Measurements from ENCODE around the gene SPRED1.

Gene SPRED1

DNA sequence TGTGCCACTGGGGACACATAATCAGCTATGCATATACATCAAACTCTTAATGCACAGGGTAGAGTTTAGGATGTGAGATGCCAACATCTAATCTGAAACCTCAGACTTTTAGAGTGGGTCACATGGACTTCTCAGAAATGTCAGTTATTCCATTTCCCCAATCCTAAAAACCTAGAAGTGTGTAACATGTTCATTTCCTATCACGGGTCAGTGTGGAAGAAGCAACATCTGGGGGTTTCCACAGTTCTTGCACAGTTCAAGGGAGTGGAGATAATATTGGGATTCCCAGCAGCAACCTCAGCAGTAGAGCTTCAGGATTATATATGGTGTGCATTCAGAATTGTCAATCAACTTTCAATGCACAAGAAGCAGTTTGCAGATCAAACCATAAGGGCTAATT, 44.4 kb upstream of the SPRED1 start:
- TF ChIP-seq, protein P1, sequence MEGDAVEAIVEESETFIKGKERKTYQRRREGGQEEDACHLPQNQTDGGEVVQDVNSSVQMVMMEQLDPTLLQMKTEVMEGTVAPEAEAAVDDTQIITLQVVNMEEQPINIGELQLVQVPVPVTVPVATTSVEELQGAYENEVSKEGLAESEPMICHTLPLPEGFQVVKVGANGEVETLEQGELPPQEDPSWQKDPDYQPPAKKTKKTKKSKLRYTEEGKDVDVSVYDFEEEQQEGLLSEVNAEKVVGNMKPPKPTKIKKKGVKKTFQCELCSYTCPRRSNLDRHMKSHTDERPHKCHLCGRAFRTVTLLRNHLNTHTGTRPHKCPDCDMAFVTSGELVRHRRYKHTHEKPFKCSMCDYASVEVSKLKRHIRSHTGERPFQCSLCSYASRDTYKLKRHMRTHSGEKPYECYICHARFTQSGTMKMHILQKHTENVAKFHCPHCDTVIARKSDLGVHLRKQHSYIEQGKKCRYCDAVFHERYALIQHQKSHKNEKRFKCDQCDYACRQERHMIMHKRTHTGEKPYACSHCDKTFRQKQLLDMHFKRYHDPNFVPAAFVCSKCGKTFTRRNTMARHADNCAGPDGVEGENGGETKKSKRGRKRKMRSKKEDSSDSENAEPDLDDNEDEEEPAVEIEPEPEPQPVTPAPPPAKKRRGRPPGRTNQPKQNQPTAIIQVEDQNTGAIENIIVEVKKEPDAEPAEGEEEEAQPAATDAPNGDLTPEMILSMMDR (IDR thresholded peaks at IDR 0.05; ENCODE audit: insufficient read depth, low read length) = no peak
- TF ChIP-seq GABPA (IDR thresholded peaks at IDR 0.05; ENCODE audit: low read depth) (no peak), SPI1 (IDR thresholded peaks at IDR 0.05; ENCODE audit: borderline replicate concordance, low read depth) (no peak), POLR2AphosphoS5 (IDR thresholded peaks at IDR 0.05; ENCODE audit: low read depth) (no peak)
- TF ChIP-seq, protein P2, sequence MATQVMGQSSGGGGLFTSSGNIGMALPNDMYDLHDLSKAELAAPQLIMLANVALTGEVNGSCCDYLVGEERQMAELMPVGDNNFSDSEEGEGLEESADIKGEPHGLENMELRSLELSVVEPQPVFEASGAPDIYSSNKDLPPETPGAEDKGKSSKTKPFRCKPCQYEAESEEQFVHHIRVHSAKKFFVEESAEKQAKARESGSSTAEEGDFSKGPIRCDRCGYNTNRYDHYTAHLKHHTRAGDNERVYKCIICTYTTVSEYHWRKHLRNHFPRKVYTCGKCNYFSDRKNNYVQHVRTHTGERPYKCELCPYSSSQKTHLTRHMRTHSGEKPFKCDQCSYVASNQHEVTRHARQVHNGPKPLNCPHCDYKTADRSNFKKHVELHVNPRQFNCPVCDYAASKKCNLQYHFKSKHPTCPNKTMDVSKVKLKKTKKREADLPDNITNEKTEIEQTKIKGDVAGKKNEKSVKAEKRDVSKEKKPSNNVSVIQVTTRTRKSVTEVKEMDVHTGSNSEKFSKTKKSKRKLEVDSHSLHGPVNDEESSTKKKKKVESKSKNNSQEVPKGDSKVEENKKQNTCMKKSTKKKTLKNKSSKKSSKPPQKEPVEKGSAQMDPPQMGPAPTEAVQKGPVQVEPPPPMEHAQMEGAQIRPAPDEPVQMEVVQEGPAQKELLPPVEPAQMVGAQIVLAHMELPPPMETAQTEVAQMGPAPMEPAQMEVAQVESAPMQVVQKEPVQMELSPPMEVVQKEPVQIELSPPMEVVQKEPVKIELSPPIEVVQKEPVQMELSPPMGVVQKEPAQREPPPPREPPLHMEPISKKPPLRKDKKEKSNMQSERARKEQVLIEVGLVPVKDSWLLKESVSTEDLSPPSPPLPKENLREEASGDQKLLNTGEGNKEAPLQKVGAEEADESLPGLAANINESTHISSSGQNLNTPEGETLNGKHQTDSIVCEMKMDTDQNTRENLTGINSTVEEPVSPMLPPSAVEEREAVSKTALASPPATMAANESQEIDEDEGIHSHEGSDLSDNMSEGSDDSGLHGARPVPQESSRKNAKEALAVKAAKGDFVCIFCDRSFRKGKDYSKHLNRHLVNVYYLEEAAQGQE (IDR thresholded peaks at IDR 0.05; ENCODE audit: insufficient replicate concordance, low read depth) = no peak
- Histone ChIP-seq H3K4me3 (replicated peaks; ENCODE audit: insufficient read depth, low read length) (no peak overlapping the region), H3K27me3 (ENCODE audit: insufficient read depth, poor library complexity, severe bottlenecking) (no peaks in the 10 kb centered on the region), H3K27ac (replicated peaks) (no peak overlapping the region)
- no peak for DNase-seq (ENCODE audit: low read depth in 1 of 2, low spot score in 1 of 2)

DNA sequence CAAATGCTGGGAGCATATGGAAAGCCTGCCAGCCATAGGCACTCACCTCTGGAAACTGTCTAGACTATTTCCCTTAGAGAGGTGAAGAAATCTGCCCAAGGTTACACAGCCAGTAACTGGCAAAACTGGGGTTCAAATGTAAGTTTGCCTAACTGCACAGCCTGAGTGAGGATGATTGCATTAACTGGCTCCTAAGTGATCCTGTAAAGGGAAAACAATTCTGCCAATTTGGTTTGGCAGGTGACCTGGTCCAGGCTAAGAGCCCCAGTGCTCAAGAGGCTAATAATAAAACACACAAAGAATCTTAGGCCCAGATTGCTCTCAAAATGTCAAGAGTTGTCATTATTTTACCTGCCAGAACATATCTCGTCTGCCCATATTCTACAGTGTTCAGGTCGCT, 43.9 kb upstream of the SPRED1 start:
- no peak for DNase-seq (ENCODE audit: low read depth in 1 of 2, low spot score in 1 of 2)
- no peak for TF ChIP-seq SPI1 (IDR thresholded peaks at IDR 0.05; ENCODE audit: borderline replicate concordance, low read depth)
- TF ChIP-seq, protein P2 (IDR thresholded peaks at IDR 0.05; ENCODE audit: insufficient replicate concordance, low read depth) = no peak
- TF ChIP-seq GABPA (IDR thresholded peaks at IDR 0.05; ENCODE audit: low read depth) = no peak
- no peak for TF ChIP-seq POLR2AphosphoS5 (IDR thresholded peaks at IDR 0.05; ENCODE audit: low read depth)
- TF ChIP-seq, protein P1 (IDR thresholded peaks at IDR 0.05; ENCODE audit: insufficient read depth, low read length) = no peak
- Histone ChIP-seq H3K27ac (replicated peaks) (no peak overlapping the region), H3K4me3 (replicated peaks; ENCODE audit: insufficient read depth, low read length) (no peak overlapping the region), H3K27me3 (ENCODE audit: insufficient read depth, poor library complexity, severe bottlenecking) (no peaks in the 10 kb centered on the region)

DNA sequence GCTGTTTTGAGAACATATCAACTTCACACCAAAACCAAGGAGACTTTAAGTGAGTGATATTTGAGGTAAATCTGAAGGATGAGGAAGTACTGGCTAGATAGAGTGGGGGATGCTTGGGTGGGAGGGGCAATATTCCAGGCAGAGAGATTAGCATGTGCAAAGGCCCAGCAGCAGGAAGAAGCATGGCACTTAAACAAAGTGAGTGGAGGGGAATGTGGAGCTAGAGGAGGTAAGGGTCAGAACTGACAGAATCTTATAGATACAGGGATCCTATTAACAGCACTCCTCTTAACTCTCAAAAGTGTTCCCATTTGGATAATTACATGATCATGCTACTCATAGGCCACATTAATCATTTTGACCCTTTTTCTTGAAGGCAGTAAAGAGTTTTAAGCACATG, 41.4 kb upstream of the SPRED1 start:
- no peak for DNase-seq (ENCODE audit: low read depth in 1 of 2, low spot score in 1 of 2)
- Histone ChIP-seq H3K4me3 (replicated peaks; ENCODE audit: insufficient read depth, low read length) (no peak overlapping the region), H3K27ac (replicated peaks) (no peak overlapping the region), H3K27me3 (ENCODE audit: insufficient read depth, poor library complexity, severe bottlenecking) (no peaks in the 10 kb centered on the region)
- TF ChIP-seq, protein P1 (IDR thresholded peaks at IDR 0.05; ENCODE audit: insufficient read depth, low read length) = no peak
- TF ChIP-seq, protein P2 (IDR thresholded peaks at IDR 0.05; ENCODE audit: insufficient replicate concordance, low read depth) = no peak
- no peak for TF ChIP-seq GABPA (IDR thresholded peaks at IDR 0.05; ENCODE audit: low read depth)
- no peak for TF ChIP-seq SPI1 (IDR thresholded peaks at IDR 0.05; ENCODE audit: borderline replicate concordance, low read depth)
- TF ChIP-seq POLR2AphosphoS5 (IDR thresholded peaks at IDR 0.05; ENCODE audit: low read depth) = no peak

Measured in HL-60 (cell line).